Epidermal melanocyte (primary cell): ENCODE measurements around the gene TLK2.
A peak's percentile ranks its signal among the peaks of the same experiment; 100 is the strongest.
"Not testable (repeated sequence)": the region's sequence is repeated elsewhere in the genome, so short reads cannot be mapped to it uniquely, and the experiment has no call there.

Experiments used
- DNase-seq: peaks from one replicate; pipeline ENCODE4 v3.0.0; 2011; ENCODE audit warnings: low spot score; ENCODE audit not compliant: insufficient read length

Gene TLK2

DNA sequence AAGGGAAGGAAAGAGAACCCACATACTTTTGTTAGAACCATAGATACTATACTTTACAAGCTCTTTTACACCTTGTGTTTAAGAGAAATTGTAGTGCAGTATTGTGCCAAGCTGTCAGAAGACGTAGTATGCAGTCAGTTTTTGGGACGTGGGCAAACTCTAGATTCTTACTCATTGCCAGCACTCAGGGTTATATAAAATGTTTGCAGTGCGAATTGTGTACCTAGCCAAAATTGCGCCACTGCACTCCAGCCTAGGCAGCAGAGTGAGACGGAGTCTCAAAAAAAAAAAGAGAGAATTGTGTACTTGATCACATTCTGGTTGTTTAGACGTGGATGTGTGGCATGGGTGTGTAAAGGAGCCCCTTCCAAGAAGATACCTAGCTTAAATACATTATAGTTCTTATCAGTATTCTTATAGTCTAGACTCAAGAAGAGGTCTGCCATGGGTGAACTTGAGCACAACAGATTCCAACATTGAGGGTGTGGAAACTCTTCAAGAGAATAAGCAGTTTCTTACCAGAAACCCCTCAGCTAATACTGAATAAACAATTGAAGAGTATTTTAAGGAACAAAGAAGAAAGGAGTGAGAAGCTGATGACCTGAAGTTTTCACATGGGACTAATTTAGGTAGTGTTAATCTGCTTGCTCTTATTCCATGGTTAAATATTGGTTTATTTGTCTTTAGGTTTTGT lies 121.5 kb downstream of the TLK2 start:
- DNase-seq = no peak

DNA sequence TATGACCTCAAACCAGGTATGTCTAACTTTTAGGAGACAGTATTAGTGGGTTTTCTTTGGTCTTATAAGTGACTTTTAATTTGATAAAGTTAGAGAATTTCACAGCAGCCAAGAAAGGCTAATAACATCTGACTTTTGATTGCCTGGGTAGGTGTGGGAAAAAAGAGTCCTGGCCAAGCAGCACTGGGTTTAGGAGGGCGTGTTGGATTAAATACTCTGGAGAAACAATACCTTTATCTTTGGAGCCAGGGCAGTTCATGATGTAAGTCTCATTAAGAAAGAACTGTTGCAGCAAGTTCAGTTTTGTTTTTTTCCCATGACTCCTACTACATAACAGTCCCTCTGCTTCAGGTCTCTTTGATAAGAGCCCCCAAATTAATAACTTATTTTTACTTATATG lies 122.2 kb downstream of the TLK2 start:
- no peak for DNase-seq

DNA sequence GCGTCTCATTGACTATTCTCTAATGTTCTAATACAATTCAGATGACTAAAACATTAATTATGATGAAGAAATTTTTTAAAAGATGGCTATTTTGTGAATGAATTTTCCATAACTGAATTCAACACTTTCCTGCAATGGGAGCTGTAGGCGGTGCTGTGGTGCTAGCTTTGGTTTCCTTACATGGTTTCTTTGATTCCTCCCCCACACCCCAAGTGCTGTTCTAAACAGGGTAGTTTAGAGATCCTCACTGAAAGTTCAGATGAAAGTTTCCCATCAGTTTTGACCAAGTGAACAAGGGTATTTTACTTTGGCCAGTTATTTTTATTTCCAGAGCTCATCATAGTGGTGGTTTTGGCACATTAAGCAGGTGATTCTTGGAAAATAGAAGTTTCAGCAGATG lies 122.8 kb downstream of the TLK2 start:
- no peak for DNase-seq

DNA sequence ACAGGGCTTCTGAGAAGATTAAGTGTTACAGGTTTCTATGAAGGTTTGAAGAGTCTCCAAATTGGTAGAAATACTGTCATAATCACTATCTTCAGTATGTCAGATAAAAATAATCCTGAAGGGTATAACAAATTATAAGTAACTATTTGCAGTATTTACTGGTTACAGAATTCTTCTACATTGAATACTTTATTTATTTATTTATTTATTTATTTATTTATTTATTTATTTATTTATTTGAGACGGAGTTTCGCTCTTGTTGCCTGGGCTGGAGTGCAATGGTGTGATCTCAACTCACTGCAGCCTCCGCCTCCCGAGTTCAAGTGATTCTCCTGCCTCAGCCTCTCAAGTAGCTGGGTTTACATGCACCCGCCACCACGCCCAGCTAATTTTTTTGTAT lies 125.2 kb downstream of the TLK2 start:
- DNase-seq = not testable (repeated sequence)

DNA sequence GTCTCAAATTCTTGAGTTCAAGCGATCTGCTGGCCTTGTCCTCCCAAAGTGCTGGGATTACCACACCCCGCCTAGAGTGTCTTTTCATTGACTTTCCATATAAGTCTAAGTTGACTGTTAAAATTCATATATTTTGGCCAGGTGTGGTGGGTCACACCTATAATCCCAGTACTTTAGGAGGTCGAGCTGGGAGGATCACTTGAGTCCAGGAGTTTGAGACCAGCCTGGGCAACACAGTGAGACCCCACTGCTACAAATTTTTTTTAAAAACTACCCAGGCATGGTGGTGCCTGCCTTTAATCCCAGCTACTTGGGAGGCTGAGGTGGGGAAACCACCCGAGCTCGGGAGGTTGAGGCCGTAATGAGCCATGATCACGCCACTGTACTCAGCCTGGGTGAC lies 127.0 kb downstream of the TLK2 start:
- DNase-seq = no peak

DNA sequence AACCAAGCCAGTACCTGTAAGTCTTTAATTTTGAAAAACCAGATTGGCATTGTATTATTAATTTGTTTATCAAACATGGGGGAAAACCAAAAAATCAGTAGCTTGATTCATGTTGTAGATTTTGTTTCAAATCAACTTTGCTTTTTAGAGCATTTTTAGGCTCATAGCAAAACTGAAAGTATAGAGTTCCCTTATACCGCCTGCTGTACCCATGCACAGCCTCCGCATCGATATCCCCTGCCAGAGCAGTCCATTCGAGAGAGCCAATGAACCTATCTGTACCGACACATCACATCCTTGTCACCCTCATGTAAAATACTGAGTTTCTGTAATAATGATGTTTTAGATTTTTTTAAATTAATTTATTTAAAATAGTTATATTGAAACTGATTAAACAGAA lies 132.7 kb downstream of the TLK2 start:
- no peak for DNase-seq

DNA sequence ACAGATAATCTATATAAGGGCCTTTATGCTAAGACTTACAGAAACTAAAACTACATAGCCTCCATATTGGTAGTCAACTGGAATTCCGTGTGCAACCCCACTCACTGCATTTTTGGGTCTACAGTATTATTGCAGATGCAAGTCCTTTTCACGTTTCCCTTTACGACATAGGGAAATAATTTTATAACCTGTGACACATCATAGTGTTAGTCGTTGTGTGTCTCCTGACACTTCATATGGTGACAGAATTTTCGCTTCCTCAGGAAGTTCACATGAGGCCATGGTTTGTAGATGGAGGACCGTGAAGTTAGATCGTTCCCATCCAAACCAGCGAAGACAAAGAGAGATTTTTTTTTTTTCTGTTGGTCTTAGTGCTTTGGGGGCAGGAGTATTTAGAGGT lies 133.1 kb downstream of the TLK2 start:
- no peak for DNase-seq

DNA sequence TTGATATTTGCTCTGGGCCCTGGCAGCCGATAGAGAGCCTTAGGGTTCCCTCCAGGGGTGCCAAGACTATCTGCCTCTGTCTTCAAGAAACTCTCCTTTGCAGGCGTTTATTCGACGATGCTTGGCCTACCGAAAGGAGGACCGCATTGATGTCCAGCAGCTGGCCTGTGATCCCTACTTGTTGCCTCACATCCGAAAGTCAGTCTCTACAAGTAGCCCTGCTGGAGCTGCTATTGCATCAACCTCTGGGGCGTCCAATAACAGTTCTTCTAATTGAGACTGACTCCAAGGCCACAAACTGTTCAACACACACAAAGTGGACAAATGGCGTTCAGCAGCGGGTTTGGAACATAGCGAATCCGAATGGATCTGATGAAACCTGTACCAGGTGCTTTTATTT lies 133.7 kb downstream of the TLK2 start:
- not testable (repeated sequence) for DNase-seq

DNA sequence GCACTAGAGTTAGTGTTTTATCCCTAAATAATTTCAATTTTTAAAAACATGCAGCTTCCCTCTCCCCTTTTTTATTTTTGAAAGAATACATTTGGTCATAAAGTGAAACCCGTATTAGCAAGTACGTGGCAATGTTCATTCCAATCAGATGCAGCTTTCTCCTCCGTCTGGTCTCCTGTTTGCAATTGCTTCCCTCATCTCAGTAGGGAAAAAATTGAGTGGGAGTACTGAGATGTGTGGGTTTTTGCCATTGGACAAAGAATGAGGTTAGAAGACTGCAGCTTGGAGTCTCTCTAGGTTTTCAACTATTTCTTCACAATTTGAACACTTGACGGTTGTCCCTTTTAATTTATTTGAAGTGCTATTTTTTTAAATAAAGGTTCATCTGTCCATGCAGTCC lies 134.5 kb downstream of the TLK2 start:
- DNase-seq = not testable (repeated sequence)

DNA sequence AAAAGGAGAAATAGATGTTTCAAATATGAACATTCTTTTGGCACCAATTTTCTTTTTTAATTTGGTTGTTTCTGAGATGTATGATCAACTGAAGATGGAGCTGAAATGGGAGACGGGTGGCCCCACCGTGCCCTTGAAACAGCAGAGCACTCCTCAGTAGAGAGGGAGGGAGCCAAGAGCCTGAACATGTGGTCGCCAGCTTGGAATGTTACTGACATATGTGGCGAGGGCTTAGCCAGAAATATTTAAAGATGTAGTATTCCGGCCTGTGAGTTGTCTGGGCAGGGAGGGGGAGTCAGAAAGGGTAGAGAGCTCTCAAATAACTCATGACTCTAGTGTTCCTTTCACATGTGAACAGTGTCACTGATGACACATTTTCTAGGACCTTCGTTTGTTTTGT lies 135.5 kb downstream of the TLK2 start:
- DNase-seq = no peak

DNA sequence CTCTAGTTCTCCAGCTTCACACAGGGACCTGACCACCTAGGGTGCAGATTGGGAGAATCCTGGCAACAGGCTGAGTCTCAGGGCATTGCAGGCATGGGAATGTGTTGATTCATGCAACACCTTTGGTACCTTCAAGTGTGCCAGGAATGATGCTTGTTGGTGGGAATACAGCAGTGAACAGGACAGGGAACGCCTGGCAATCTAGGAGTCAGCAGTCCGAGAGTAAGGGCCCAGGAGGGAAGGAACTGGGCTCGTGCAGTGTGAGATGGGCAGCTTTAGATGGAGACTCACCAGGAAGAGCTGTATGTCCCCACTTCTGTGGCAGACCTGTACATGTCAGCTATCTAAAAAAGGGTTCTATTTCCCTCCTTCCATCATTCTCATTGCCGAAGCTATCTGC lies 136.9 kb downstream of the TLK2 start:
- no peak for DNase-seq

DNA sequence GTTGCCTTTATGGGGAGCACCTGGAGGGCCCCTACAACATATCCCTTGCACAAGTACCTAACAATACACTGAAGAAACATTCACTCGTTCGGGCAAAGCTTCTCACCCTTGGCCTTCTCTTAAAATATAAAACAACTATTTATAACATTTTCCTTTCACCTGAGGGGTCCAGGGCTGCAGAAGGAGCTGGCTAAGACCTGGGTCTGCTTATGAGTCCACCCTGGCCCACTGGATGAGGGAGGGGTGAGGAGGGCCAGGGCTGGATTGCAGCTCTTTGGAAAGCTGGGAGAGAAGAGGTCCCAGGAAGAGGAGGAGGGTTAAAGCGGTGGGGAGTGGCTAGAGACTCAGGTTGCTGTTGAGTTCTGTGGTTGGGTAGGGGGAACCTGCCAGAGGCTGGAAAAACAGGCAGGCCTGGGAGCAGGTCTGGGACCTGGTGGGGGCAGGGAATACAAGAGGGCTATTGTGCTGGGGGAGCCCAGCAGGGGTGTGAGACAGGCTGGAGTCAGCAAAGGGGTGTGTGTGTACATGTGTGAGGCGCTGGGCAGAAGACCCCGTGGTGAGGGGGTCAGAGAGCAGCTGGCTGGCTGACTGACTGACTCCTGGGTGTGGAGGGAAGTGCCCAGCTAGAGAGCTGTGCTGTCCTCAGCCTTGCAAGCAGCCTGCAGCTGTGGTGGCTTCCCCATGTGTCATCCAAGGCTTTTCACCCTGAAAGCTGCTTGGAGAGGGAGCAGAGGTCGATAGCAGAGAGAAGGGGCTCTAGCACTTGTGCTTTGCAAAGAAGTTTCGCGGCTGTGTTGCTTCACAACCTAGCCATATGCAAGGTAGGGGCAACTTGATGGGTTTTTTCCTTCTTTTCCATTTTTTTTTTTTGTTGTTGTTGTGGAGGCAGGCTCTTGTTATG lies 138.6 kb downstream of the TLK2 start:
- DNase-seq = no peak

DNA sequence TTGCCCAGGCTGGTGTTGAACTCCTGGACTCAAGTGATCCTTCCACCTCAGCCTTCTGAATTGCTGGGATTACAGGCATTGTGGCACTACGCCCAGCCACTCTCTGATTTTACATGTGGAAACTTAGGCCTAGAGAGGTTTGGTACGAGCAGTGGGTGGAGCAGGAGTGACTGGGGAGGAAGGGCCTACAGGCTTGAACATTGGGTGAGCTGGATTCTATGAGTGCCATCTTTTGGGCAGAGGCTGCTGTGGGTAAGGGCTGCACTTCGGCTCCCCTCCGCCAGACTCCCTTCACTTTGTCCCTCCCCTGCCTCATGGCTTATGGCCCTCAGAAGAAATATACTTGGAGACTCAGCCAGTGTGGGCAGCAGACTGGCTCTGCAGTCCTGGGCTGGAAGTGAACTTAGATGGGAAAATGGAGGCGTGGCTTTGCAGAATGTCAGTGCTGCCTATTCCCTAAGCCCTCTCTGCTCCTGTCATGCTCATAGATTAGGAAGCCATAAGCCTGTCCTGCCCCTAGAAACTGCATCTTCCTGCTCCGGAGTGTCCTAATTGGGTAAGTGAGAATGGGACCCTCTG lies 139.4 kb downstream of the TLK2 start:
- no peak for DNase-seq

DNA sequence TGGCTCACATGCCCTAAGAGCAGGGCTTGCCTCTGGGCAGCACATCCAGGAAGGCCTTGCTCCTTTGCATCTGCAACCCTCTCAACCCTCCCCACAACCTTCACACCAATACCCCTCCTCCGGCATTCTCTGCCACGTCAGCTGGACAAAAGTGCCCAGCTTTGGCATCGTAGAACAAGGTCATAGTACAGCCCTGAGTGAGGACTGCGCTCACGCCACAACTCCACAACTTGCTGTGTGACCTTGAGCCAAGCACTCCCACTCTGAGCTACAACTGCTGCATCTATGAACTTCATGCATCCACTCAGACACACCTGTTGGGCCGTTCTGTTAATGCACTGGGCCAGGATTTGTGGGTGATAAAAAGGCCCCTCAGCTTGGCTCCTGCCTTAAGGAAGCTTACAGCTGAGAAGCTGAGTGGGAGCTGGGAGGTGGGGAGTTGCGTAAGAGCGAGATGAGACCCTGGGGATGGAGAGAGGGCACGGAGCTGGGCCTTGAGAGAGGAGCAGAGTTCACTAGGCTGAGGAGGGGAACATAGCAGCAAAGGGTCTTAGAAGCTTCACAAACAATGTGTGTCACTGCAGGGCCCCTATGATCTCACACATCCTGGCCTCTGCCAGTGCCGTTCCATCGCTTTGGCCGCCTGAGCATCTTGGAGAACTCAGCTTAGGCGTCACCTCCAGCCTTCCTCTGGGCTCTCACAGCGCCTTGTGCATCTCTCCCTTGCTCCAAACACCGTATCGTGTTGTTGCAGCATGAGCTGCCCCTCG lies 140.2 kb downstream of the TLK2 start:
- no peak for DNase-seq

DNA sequence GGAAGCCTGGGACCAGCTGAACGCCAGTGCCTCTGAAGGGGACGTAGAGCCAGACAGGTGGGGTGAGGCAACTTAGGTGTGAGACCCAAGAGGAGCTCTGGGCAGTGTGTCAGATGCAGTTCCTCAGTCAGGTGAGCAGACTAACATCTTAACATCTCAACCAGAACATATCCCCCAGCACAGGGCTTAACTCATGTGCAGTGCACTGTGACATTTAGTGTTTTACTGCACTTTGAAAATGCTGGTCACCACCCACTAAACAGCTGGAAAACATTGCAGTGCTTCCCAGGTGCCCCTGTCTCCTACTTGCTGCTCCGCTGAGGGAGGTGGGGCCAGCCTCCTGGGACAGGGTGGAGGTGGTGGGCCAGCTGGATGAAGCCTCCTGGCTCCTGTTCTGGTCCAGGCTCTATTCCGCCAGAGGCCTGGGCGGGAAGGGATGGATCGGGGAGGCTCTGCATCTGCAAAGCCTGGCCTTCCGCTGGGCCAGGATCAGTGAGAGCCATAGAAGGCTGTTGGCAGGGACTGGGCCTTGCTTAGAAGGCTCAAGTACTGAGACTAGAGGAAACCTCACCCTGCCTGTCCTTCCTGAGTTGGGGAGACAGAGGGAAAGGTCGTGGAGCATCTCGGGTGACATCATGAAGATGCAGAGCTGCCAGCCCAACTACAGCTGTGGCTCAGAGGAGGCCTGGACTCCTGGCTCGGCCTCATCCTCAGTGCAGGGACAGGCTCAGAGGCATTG lies 141.0 kb downstream of the TLK2 start:
- DNase-seq = no peak

DNA sequence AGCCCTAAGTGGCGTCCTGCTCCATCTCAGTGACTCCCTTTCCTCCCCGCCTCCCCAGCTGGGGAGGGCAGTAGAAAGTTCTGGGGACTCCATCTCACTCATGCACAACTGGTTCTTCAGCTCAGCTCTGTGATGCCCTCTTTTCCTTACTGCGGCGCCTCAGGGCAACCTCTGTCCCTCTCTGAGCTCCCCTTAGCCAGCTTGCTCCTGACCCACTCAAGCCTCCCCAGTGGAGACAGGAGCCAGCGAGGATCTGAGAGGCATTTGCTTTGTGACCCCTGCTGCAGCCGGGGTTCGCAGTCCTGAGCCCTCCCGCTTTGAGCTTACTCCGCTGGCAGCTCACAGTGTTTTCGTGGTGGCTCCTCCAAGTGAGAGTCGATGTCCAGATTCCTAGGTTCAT lies 142.6 kb downstream of the TLK2 start:
- DNase-seq = no peak

DNA sequence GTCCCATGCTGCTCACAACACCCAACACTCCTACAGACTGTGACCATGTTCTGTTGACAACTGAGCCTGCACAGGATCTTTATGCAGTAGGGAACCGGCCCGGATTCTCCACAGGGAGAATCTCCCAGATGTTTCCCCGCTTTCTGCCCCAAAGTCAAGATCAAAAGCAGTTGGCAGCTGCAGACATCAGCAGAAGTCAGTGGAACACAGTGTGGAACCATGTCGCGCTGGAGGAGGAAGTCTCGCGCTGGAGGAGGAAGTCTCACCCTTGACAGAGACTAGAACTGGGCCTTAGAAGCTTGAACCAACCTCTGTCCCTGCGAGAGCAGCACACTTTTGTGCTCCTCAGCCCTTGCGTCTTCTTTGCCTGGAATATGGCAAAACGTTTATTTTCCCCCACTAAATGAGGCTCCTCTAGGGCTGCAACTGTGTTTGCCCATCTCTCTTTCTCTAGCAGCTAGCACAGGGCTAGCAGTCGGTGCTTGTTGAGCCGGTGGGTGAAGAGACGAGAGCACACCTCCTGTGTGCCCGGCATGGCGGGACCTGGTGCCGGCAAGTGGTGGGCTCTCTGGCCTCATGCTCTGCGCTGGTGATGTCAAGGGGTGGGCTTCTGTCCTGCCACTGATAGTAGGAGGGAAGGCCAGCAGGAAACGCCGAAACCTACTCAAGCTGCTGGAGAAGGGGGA lies 146.7 kb downstream of the TLK2 start:
- DNase-seq = no peak

DNA sequence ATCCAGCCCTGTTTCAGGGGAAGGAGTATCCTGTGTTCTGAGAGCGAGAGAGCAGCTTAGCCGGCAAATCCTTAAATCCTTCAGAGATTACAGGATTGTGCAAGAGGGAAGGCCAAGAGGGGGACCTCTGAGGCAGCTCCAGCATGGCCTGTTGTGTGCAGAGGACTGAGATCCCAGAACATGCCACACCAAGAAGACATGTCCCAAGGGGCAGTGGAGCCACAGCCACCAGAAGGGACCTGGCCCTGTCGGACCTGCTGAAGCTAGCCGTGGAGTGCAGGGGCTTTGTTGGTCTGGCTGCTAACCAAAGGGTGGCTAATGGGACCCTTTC lies 147.2 kb downstream of the TLK2 start:
- DNase-seq = no peak

DNA sequence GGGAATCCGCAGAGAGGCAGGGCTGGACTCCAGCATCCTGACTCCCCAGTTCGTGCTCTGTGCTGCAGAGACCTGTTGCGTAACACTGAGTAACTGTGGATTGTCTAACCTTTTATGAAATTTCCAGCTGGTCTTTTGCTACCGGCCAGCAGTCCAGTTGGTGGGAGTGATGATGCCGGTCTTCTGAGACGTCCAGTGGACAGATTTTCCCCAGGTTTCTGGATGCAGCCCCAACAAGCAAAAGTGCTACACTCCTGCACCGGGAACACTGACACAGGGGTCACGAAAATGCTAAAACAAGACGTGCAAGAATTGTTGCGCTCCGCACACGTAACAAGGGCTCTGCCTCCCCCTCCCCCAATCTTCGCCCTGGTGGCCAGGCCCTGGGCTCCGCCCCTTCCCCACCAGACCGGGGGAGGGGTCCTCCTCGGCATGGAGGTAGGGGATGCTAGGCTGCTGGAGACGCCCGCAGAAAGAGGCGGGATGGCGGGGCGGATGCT lies 148.1 kb downstream of the TLK2 start:
- no peak for DNase-seq

DNA sequence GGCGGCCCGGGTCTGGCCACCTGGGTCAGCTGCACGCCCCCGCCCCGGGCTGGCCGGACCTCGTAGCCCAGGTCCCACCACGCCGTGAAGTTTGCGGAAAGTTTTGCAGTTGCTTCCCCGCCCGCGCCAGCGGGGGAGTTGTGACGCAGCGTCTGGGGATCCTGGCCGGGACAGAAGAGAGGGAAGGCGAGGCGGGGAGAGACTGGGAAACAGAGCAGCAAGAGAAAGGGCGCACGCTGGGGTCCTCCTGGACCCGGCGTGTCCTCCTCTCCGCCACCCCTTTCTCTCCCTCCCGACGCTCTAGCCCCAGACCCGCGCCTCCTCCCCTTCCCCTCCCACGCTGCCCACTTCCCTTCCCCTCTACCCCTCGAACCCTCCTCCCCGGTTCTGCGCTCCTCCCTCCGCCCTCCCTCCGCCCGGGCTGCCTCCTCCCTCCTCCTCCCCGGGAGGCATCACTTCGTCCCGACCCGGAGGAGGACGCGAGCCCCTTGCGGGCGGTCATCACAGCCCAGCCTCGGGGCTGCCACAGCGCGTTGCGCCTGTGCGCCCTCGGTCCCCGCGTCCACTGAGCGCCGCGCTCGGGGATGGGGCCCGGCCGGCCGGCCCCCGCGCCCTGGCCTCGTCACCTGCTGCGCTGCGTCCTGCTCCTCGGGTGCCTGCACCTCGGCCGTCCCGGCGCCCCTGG lies 148.7 kb downstream of the TLK2 start, which contains the start of gene MRC2:
Gene MRC2, plus strand, starts transcription at position 452 of the 685 bp plus-strand sequence. Its CDS starts 133 bp downstream, at position 585.
- DNase-seq = peak; percentile 50
